SK-N-SH treated with all-trans-retinoic acid at 6 μM for 48 hours (cell line): Measurements from ENCODE around the gene HRAS.

ENCODE experiments used
- CREB5 ChIP-seq: fragments of 250-450 bp; sonication (Bioruptor Pico); IDR thresholded peaks from 2 replicates; pipeline ENCODE4 v1.5.1; 2020; ENCODE audit warnings: low read depth, mild to moderate bottlenecking, moderate library complexity
- OSR1 ChIP-seq: fragments of 250-450 bp; sonication (Bioruptor Pico); IDR thresholded peaks from 2 replicates; pipeline ENCODE4 v1.8.0; 2022; ENCODE audit warnings: moderate library complexity, mild to moderate bottlenecking, inconsistent platforms
- PPARA ChIP-seq: fragments of 250-450 bp; sonication (Bioruptor Pico); IDR thresholded peaks from 2 replicates; pipeline ENCODE4 v1.5.0; 2020; ENCODE audit warnings: mild to moderate bottlenecking, borderline replicate concordance
- SNAI2 ChIP-seq: fragments of 250-450 bp; sonication (Bioruptor Pico); IDR thresholded peaks from 2 replicates; pipeline ENCODE4 v1.5.0; 2020; ENCODE audit warnings: mild to moderate bottlenecking, moderate library complexity
- TCF4 ChIP-seq: fragments of 250-450 bp; sonication (Bioruptor Pico); IDR thresholded peaks from 2 replicates; pipeline ENCODE4 v1.8.0; 2021; ENCODE audit warnings: mild to moderate bottlenecking, moderate library complexity, borderline replicate concordance
- ZC3H10 ChIP-seq: fragments of 250-450 bp; sonication (Bioruptor Pico); IDR thresholded peaks from 2 replicates; pipeline ENCODE4 v1.5.1; 2021; ENCODE audit warnings: mild to moderate bottlenecking, moderate library complexity
- ZFP3 ChIP-seq: fragments of 250-450 bp; sonication (Bioruptor Pico); IDR thresholded peaks from 2 replicates; pipeline ENCODE4 v1.5.0; 2020; ENCODE audit warnings: mild to moderate bottlenecking, moderate library complexity
- ZFP30 ChIP-seq: fragments of 450-650 bp; formaldehyde crosslinking; IDR thresholded peaks from 2 replicates; pipeline ENCODE4 v1.5.0; 2022; ENCODE audit warnings: mild to moderate bottlenecking, moderate library complexity
- ZNF8 ChIP-seq: fragments of 450-650 bp; formaldehyde crosslinking; IDR thresholded peaks from 2 replicates; pipeline ENCODE4 v1.5.0; 2020; ENCODE audit warnings: mild to moderate bottlenecking, moderate library complexity
- TF ChIP-seq, protein P1 (sequence below): fragments of 250-450 bp; sonication (Bioruptor Pico); IDR thresholded peaks from 2 replicates; pipeline ENCODE4 v1.8.0; 2021; ENCODE audit warnings: low read depth, mild to moderate bottlenecking, moderate library complexity, borderline replicate concordance
- TF ChIP-seq, protein P2 (sequence below): fragments of 250-450 bp; sonication (Bioruptor Pico); IDR thresholded peaks from 2 replicates; pipeline ENCODE4 v1.8.0; 2020; ENCODE audit warnings: mild to moderate bottlenecking, moderate library complexity, borderline replicate concordance

GRCh38 chr11:501001-501682 is 34.2 kb downstream of the HRAS start:
- TF ChIP-seq, protein P1, sequence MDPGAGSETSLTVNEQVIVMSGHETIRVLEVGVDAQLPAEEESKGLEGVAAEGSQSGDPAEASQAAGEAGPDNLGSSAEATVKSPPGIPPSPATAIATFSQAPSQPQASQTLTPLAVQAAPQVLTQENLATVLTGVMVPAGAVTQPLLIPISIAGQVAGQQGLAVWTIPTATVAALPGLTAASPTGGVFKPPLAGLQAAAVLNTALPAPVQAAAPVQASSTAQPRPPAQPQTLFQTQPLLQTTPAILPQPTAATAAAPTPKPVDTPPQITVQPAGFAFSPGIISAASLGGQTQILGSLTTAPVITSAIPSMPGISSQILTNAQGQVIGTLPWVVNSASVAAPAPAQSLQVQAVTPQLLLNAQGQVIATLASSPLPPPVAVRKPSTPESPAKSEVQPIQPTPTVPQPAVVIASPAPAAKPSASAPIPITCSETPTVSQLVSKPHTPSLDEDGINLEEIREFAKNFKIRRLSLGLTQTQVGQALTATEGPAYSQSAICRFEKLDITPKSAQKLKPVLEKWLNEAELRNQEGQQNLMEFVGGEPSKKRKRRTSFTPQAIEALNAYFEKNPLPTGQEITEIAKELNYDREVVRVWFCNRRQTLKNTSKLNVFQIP (CRISPR knock-in tag): no peak
- TF ChIP-seq CREB5 (CRISPR knock-in tag) (no peak), ZFP3 (CRISPR knock-in tag) (no peak), ZNF8 (CRISPR knock-in tag) (no peak), OSR1 (CRISPR knock-in tag) (no peak), ZC3H10 (CRISPR knock-in tag) (no peak), ZFP30 (CRISPR knock-in tag) (no peak), SNAI2 (CRISPR knock-in tag) (no peak), TCF4 (CRISPR knock-in tag) (no peak), PPARA (CRISPR knock-in tag) (no peak)
- TF ChIP-seq, protein P2, sequence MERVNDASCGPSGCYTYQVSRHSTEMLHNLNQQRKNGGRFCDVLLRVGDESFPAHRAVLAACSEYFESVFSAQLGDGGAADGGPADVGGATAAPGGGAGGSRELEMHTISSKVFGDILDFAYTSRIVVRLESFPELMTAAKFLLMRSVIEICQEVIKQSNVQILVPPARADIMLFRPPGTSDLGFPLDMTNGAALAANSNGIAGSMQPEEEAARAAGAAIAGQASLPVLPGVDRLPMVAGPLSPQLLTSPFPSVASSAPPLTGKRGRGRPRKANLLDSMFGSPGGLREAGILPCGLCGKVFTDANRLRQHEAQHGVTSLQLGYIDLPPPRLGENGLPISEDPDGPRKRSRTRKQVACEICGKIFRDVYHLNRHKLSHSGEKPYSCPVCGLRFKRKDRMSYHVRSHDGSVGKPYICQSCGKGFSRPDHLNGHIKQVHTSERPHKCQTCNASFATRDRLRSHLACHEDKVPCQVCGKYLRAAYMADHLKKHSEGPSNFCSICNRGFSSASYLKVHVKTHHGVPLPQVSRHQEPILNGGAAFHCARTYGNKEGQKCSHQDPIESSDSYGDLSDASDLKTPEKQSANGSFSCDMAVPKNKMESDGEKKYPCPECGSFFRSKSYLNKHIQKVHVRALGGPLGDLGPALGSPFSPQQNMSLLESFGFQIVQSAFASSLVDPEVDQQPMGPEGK (CRISPR knock-in tag): no peak
